T follicular helper cell (primary cell): ENCODE measurements around the gene DDX49.
"Not testable (repeated sequence)": the region's sequence is repeated elsewhere in the genome, so short reads cannot be mapped to it uniquely, and the experiment has no call there.

ENCODE experiments used
- DNase-seq: peaks from one replicate; pipeline ENCODE4 v3.0.0-alpha.2; 2020; ENCODE audit warnings: low read depth

DDX49 gene

GRCh38 chr19:18895824-18896341 lies 23.6 kb upstream of the DDX49 start, which contains the start of gene CERS1:
TSS of gene CERS1 (minus strand) at chr19:18896158. CDS start at chr19:18896072, 86 bp downstream.
- no peak for DNase-seq

GRCh38 chr19:18896421-18896841 lies 23.1 kb upstream of the DDX49 start:
- DNase-seq: no peak

GRCh38 chr19:18897094-18898029 lies 22.2 kb upstream of the DDX49 start:
- no peak for DNase-seq

- DNase-seq: no peak
Observed at GRCh38 chr19:18898081-18898606, 21.4 kb upstream of the DDX49 start.

GRCh38 chr19:18898607-18899408 lies 20.7 kb upstream of the DDX49 start:
- DNase-seq: no peak

GRCh38 chr19:18899624-18900560 lies 19.6 kb upstream of the DDX49 start:
- no peak for DNase-seq

GRCh38 chr19:18900700-18901481 lies 18.6 kb upstream of the DDX49 start:
- no peak for DNase-seq

GRCh38 chr19:18901491-18901890 lies 18.0 kb upstream of the DDX49 start:
- DNase-seq: no peak

- not testable (repeated sequence) for DNase-seq
Observed at GRCh38 chr19:18902519-18902918, 17.0 kb upstream of the DDX49 start.

- no peak for DNase-seq
Observed at GRCh38 chr19:18903156-18904037, 16.1 kb upstream of the DDX49 start.

- DNase-seq: no peak
Observed at GRCh38 chr19:18904334-18905057, 15.0 kb upstream of the DDX49 start.

GRCh38 chr19:18905058-18905456 lies 14.5 kb upstream of the DDX49 start:
- DNase-seq: no peak

- no peak for DNase-seq
Observed at GRCh38 chr19:18905513-18906236, 13.8 kb upstream of the DDX49 start.

- DNase-seq: no peak
Observed at GRCh38 chr19:18906605-18907519, 12.7 kb upstream of the DDX49 start.

- no peak for DNase-seq
Observed at GRCh38 chr19:18908917-18909619, 10.4 kb upstream of the DDX49 start.

- no peak for DNase-seq
Observed at GRCh38 chr19:18910010-18910409, 9.5 kb upstream of the DDX49 start.
